Activated CD4-positive, alpha-beta T cell treated with anti-CD3 and anti-CD28 coated beads, Interleukin-2, amount 50 U/mL, for 1 hour (primary cell): ENCODE results near the gene STUB1.

ENCODE experiments used
- DNase-seq: peaks from one replicate; pipeline ENCODE4 v3.0.0-alpha.2; 2020

STUB1 gene

GRCh38 chr16:726438-727290, 46.5 kb downstream of the STUB1 start, which contains the start of the genes CCDC78 and HAGHL:
Gene CCDC78 (minus strand): TSS chr16:726443. CDS start chr16:726367, 76 bp downstream.
Gene HAGHL (plus strand): TSS chr16:727106. CDS start chr16:727510, 404 bp downstream.
- DNase-seq, result peak; percentile 48

- DNase-seq, result no peak
Measured at GRCh38 chr16:727291-727977, 47.2 kb downstream of the STUB1 start.

GRCh38 chr16:728131-728889, 48.1 kb downstream of the STUB1 start:
- DNase-seq, result peak; percentile 51

GRCh38 chr16:728890-729744, 48.9 kb downstream of the STUB1 start:
- DNase-seq, result no peak

- DNase-seq, result no peak
Measured at GRCh38 chr16:729768-730665, 49.8 kb downstream of the STUB1 start.

- no peak for DNase-seq
Measured at GRCh38 chr16:730666-731509, 50.7 kb downstream of the STUB1 start.

GRCh38 chr16:732332-732731, 52.1 kb downstream of the STUB1 start:
- DNase-seq, result no peak
